HG02852 (cell line): Measurements from ENCODE around the gene CAVIN2.

Source experiments
- ATAC-seq: cut with Tn5 transposase; IDR thresholded peaks from one replicate; pipeline ENCODE4 v1.9.1; 2021; ENCODE audit warnings: mild to moderate bottlenecking, moderate library complexity; ENCODE audit not compliant: unreplicated experiment

Gene CAVIN2

GRCh38 chr2:191840921-191841320, 6.0 kb downstream of the CAVIN2 start:
- no peak for ATAC-seq

- no peak for ATAC-seq
These were observed 6.7 kb downstream of the CAVIN2 start for GRCh38 chr2:191839918-191840804.

- no peak for ATAC-seq
These were observed 8.4 kb downstream of the CAVIN2 start for GRCh38 chr2:191838526-191838925.

- peak; percentile 51 for ATAC-seq
These were observed 9.8 kb downstream of the CAVIN2 start for GRCh38 chr2:191836853-191837769.

GRCh38 chr2:191836471-191836852, 10.4 kb downstream of the CAVIN2 start:
- ATAC-seq, result no peak

- ATAC-seq, result no peak
These were observed 11.1 kb downstream of the CAVIN2 start for GRCh38 chr2:191835539-191836350.

GRCh38 chr2:191835100-191835499, 11.8 kb downstream of the CAVIN2 start:
- no peak for ATAC-seq

- no peak for ATAC-seq
These were observed 13.5 kb downstream of the CAVIN2 start for GRCh38 chr2:191833356-191833755.

GRCh38 chr2:191832668-191833067, 14.2 kb downstream of the CAVIN2 start:
- ATAC-seq, result no peak

- ATAC-seq, result no peak
These were observed 15.4 kb downstream of the CAVIN2 start for GRCh38 chr2:191831410-191831994.

- ATAC-seq, result no peak
These were observed 22.5 kb downstream of the CAVIN2 start for GRCh38 chr2:191824398-191824797.

- ATAC-seq, result no peak
These were observed 25.8 kb downstream of the CAVIN2 start for GRCh38 chr2:191821078-191821477.

- no peak for ATAC-seq
These were observed 28.1 kb downstream of the CAVIN2 start for GRCh38 chr2:191818725-191819350.

- no peak for ATAC-seq
These were observed 28.8 kb downstream of the CAVIN2 start for GRCh38 chr2:191818133-191818532.

- ATAC-seq, result no peak
These were observed 31.9 kb downstream of the CAVIN2 start for GRCh38 chr2:191815010-191815409.

- ATAC-seq, result no peak
These were observed 32.9 kb downstream of the CAVIN2 start for GRCh38 chr2:191813943-191814342.

GRCh38 chr2:191811807-191812602, 34.9 kb downstream of the CAVIN2 start:
- ATAC-seq, result peak; percentile 88

- ATAC-seq, result no peak
These were observed 40.5 kb downstream of the CAVIN2 start for GRCh38 chr2:191806396-191806795.

GRCh38 chr2:191804766-191805165, 42.1 kb downstream of the CAVIN2 start:
- ATAC-seq, result no peak
